Liver (tissue), 9 donors: ENCODE data around the gene KRTAP3-3. TPM values are rescaled to one million over a fixed set of nuclear protein-coding genes. Genes with fewer than 3 reads are reported as not detected.
"Not testable (repeated sequence)": the region's sequence is repeated elsewhere in the genome, so short reads cannot be mapped to it uniquely, and the experiment has no call there.

Experiments
- DNase-seq: peaks from one replicate; pipeline ENCODE4 v3.0.0-alpha.2; 2017; ENCODE audit warnings: low spot score
- H3K27ac ChIP-seq, 2 donors: one replicate each; pipeline ENCODE4 v1.7.0; 2013; ENCODE audit warnings: inconsistent platforms in 2 of 2, low read length in 2 of 2, control low read depth in 1 of 2, low read depth in 1 of 2, mild to moderate bottlenecking in 1 of 2
- H3K27me3 ChIP-seq, 4 donors: one replicate each; pipeline versions ENCODE4 v1.6.1 to v1.7.0; 2013; ENCODE audit warnings: low read length in 3 of 4, inconsistent platforms in 1 of 4, mild to moderate bottlenecking in 1 of 4, moderate library complexity in 1 of 4; ENCODE audit not compliant: control insufficient read depth in 4 of 4, insufficient read depth in 4 of 4
- H3K36me3 ChIP-seq, 4 donors: one replicate each; pipeline versions ENCODE4 v1.6.1 to v1.7.0; 2013; ENCODE audit warnings: low read length in 3 of 4, mild to moderate bottlenecking in 3 of 4, low read depth in 1 of 4, moderate library complexity in 1 of 4; ENCODE audit not compliant: control insufficient read depth in 4 of 4, insufficient read depth in 3 of 4
- H3K4me1 ChIP-seq, 4 donors: one replicate each; pipeline versions ENCODE4 v1.6.1 to v1.7.0; 2013; ENCODE audit warnings: low read length in 3 of 4, mild to moderate bottlenecking in 3 of 4, moderate library complexity in 1 of 4; ENCODE audit not compliant: control insufficient read depth in 4 of 4, insufficient read depth in 4 of 4
- H3K4me3 ChIP-seq, 3 donors: one replicate each; pipeline versions ENCODE4 v1.6.1 to v1.7.0; 2013; ENCODE audit warnings: low read length in 3 of 3, control low read depth in 1 of 3, low read depth in 1 of 3, mild to moderate bottlenecking in 1 of 3
- H3K9ac ChIP-seq, 2 donors: one replicate each; pipeline ENCODE4 v1.7.0; 2013; ENCODE audit warnings: low read length in 2 of 2, mild to moderate bottlenecking in 2 of 2, moderate library complexity in 2 of 2, control low read depth in 1 of 2, low read depth in 1 of 2
- H3K9me3 ChIP-seq, 4 donors: one replicate each; pipeline versions ENCODE4 v1.6.1 to v1.7.0; 2013; ENCODE audit warnings: low read length in 3 of 4; ENCODE audit not compliant: control insufficient read depth in 4 of 4
- FOXA2 ChIP-seq: IDR thresholded peaks from 2 replicates; pipeline ENCODE4 v1.6.1; 2016; ENCODE audit warnings: antibody characterized with exemption
- HNF4A ChIP-seq, 2 donors: conservative IDR thresholded peaks; 2 replicates each; pipeline ENCODE4 v1.6.1; 2016; ENCODE audit warnings: antibody characterized with exemption in 2 of 2, mild to moderate bottlenecking in 2 of 2
- SP1 ChIP-seq: IDR thresholded peaks from 2 replicates; pipeline ENCODE4 v1.6.1; 2018; ENCODE audit warnings: antibody characterized with exemption, mild to moderate bottlenecking
- ZBTB33 ChIP-seq: IDR thresholded peaks from 2 replicates; pipeline ENCODE4 v1.6.1; 2016; ENCODE audit warnings: antibody characterized with exemption
- WGBS: extraction: QIAGEN DNeasy Blood & Tissue Kit; methylation state at CpG from one replicate; pipeline ENCODE4 v1.1.7; 2013; 5-methylcytosine and 5-hydroxymethylcytosine counted together
- polyA plus RNA-seq, 2 donors: library from polyadenylated mRNA; stranded (reverse) in 1 of 2; unstranded in 1 of 2; fragments of 200-250 nt in 1 of 2; fragments of >200 nt in 1 of 2; fragmentation: Nextera tagmentation in 1 of 2; extraction: Ambion mirVana in 1 of 2; gene quantifications; one replicate each; pipeline versions ENCODE4 v1.2.1 to v1.2.3, GENCODE V29; 2013 to 2015
- total RNA-seq, 2 donors: library from RNA; depleted of rRNA; stranded (reverse); fragments of >200 nt; gene quantifications; one replicate each; pipeline ENCODE4 v1.2.3, GENCODE V29; 2014
- TF ChIP-seq, protein P1 (sequence below): IDR thresholded peaks from 2 replicates; pipeline ENCODE4 v1.6.1; 2016; ENCODE audit warnings: antibody characterized with exemption
- donor health status: healthy.
- donor health status: healthy.
- donor health status: healthy.
- donor health status: healthy.
- donor health status: healthy.

KRTAP3-3 gene
- total and polyA plus RNA-seq, 4 donors: not detected

DNA sequence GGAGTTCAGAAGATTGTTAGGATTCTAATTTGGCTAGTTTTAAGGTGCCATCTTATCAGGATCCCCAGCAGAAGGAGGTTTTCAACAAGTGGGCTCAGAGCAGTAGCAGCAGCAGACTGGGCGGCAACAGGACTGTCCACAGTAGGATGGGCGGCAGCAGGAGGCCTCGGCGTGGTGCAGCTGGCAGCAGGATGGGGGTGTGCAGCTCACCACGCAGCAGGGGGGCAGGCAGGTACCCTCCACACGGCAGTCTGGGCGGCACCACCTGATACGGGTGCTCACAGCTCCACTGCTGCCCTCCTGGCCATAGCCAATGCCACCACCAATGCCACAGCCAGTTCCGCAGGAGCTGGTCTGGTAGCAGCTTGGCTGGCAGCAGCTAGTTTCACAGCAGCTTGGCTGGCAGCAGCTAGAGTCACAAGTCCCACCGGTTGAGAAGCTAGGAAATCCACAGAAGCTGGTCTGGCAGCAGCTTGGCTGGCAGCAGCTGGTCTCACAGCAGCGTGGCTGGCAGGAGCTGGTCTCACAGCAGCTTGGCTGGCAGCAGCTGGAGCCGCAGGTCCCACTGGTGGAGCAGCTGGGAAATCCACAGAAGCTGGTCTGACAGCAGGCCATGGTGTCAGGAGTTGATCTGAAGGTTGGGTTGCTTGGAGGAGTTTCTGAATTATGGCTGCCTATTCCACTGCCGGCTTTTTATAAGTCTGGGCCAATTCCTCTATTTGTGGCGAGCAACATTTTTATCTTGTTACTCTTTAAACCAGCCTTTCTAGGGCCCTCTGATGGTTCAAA lies 47.0 kb upstream of the KRTAP3-3 start, which contains the start of gene KRTAP1-1:
KRTAP1-1 (minus strand) TSS at position 668 of the 789 bp plus-strand sequence; CDS start at position 615, 53 bp downstream.
- DNase-seq, H3K9me3 ChIP-seq, H3K27me3 ChIP-seq, H3K27ac ChIP-seq, H3K36me3 ChIP-seq, H3K4me3 ChIP-seq, H3K4me1 ChIP-seq, H3K9ac ChIP-seq: not testable (repeated sequence)
- 79% methylated on average over 14 of the region's 14 CpGs for WGBS

DNA sequence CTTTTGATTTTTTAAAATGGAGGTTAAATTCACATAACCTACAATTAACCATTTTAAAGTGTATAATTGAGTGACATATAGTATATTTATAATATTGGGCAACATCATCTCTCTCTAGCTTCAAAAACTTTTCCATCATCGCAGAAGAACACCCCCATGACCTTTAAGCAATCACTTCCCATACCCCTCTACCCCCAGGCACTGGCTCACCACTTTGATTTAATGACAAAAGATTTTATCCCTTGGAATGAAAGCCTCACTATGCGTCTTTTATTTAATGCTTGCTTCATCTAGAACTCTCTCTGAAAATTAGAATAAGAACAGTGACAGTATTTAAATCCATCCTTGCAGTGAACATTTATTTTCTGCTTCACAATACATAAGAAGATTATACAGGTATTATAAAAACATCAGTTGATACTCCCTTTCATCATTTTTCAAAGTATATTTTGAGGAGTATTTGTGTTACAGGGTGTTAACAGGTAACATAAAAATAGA lies 43.9 kb upstream of the KRTAP3-3 start:
- H3K36me3 ChIP-seq: no peaks in the 10 kb centered on the region
- H3K4me1 ChIP-seq: no peaks in the 10 kb centered on the region
- no peaks in the 10 kb centered on the region for H3K27me3 ChIP-seq
- no peak for TF ChIP-seq SP1
- no peak for TF ChIP-seq ZBTB33
- no peak for TF ChIP-seq HNF4A (conservative IDR thresholded peaks at IDR 0.05)
- TF ChIP-seq FOXA2: no peak
- TF ChIP-seq, protein P1, sequence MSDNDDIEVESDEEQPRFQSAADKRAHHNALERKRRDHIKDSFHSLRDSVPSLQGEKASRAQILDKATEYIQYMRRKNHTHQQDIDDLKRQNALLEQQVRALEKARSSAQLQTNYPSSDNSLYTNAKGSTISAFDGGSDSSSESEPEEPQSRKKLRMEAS: no peak
- no peak overlapping the region for H3K27ac ChIP-seq
- no peak for DNase-seq
- H3K9me3 ChIP-seq: no peaks in the 10 kb centered on the region
- WGBS: 77% methylated on average over 2 of the region's 2 CpGs
- no peak overlapping the region for H3K4me3 ChIP-seq
- H3K9ac ChIP-seq: no peak overlapping the region

DNA sequence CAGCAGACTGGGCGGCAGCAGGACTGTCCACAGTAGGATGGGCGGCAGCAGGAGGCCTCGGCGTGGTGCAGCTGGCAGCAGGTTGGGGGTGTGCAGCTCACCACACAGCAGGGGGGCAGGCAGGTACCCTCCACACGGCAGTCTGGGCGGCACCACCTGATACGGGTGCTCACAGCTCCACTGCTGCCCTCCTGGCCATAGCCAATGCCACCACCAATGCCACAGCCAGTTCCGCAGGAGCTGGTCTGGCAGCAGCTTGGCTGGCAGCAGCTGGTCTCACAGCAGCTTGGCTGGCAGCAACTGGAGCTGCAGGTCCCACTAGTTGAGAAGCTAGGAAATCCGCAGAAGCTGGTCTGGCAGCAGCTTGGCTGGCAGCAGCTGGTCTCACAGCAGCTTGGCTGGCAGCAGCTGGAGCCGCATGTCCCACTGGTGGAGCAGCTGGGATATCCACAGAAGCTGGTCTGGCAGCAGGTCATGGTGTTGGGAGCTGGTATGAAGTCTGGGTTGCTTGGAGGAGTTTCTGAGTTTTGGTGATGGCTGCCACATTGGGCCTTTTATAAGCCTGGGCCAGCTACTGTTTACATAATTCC lies 40.5 kb upstream of the KRTAP3-3 start, which contains the start of gene KRTAP1-3:
KRTAP1-3 (minus strand) TSS at position 529 of the 590 bp plus-strand sequence; CDS start at position 476, 53 bp downstream.
- H3K27me3 ChIP-seq, H3K9ac ChIP-seq, H3K36me3 ChIP-seq, H3K4me3 ChIP-seq, H3K4me1 ChIP-seq, H3K9me3 ChIP-seq, H3K27ac ChIP-seq, DNase-seq: not testable (repeated sequence)
- 92% methylated on average over 10 of the region's 10 CpGs for WGBS

- no peak for TF ChIP-seq FOXA2
- DNase-seq: no peak
- H3K9ac ChIP-seq: no peak within 1 kb of the TSS
- H3K27ac ChIP-seq: no peak within 1 kb of the TSS
- peaks cover 0 to 3% (median 0%) of the 10 kb centered on the region in 4 donors for H3K27me3 ChIP-seq
- H3K9me3 ChIP-seq: no peaks in the 10 kb centered on the region
- H3K4me3 ChIP-seq: no peak within 1 kb of the TSS
- 66% methylated on average over 12 of the region's 12 CpGs for WGBS
- H3K4me1 ChIP-seq: no peaks in the 10 kb centered on the region
- no peaks in the 10 kb centered on the region for H3K36me3 ChIP-seq
Measured at GRCh38 chr17:41029633-41030245, 35.8 kb upstream of the KRTAP3-3 start, which contains the start of gene KRTAP1-4. TSS of gene KRTAP1-4 (minus strand) at chr17:41030195. CDS start at chr17:41030078, 117 bp downstream.
